HG03378 (cell line): ENCODE results near the gene PHF19.

ENCODE experiments used
- ATAC-seq: cut with Tn5 transposase; IDR thresholded peaks from one replicate; pipeline ENCODE4 v1.9.1; 2021; ENCODE audit warnings: mild to moderate bottlenecking, moderate library complexity; ENCODE audit not compliant: unreplicated experiment

PHF19 gene

DNA sequence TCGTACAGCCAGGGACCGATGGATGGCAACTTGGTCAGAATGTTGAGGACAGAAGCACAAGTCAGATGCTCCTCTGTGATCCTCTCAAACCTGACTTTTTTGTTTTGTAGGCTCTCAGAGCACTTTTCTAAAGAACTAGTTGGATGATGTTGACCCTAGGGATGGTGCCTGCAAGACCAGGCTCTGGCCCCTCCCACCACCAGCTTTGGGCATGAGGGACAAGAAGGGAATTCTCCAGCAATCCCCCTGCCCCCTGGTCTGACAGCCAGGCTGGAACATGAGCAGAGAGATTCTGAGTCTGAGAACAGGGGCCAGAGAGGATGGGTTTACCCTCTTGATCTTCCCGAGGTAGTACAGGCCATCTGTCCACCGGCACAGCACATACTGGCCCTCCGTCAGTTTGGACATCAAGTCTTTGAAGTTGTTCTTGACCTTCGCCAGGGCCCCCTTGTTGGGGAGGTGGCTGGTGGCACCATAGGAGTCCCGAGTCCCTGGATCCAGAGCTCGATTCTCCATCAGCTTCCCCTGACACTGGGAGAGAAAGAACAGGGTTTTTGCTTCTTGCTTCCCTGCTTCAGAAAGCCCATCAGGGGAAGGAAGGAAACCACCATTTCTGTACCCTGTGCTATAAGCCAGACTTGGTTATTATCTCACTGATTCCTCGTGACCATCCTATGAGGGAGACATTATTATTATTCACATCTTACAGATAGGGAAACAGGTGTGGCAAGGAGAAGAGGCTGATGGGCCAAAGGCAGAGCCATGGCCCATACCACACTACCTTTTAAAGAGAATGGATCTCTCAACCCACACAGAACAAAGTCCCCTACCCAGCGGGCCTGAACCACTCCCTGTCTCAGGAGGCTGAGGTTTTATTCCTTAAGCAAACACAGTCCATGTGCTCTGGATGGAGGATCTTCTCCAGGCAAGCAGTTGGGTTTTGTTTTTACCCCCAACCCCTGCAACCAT is 2.5 kb downstream of the PHF19 start:
- no peak for ATAC-seq

GRCh38 chr9:120873512-120873911 is 3.5 kb downstream of the PHF19 start:
- ATAC-seq, result no peak

DNA sequence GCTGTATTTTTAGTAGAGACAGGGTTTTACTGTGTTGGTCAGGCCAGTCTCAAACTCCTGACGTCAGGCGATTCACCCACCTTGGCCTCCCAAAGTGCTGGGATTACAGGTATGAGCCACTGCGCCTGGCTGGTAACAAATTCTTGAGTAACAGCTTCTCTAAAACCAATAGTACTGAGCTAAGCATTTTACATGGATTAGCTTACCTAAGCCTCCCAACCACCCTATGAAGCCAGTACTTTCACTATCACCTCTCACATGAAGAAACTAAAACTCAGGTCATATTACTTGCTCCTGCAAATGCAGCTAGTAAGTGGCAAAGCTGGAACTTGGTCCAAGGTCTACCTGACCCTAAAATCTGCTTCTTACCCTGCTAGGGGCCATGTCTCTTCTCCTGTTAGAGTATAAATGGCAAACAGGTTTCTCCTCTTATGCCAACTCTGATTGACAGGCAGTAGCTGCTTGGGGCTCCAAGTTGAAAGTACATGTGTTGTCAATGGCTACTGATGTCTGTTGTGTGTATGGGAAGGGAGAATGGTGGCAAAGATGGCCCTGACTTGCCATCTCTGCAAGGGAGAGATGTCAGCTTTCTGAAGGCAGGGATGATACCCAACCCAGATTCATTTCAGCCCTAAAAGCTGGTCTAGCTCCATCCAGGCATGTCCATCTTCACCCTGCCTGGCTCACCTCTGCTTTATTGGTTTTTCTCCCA is 4.0 kb downstream of the PHF19 start:
- no peak for ATAC-seq

- no peak for ATAC-seq
Measured at GRCh38 chr9:120870206-120870605, 6.8 kb downstream of the PHF19 start.

DNA sequence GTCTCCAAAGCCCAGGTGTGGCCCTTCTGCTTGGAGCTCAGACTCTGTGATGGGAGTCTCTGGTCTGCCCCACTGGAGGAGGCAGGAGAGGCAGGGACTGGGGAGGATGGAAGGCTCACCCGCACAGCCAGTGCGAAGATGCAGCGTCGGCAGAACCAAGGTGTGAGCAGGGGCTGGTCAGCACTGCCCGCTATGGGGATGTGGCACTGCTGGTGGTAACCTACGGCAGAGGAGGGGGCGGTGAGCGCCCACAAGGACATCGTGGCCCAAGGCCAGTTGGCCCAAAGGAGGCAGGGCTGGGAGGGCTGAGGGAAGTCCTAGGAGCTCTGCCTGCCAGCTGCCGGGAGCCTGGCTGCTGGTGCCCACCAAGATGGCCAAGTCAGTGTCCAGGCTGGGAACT is 7.3 kb downstream of the PHF19 start:
- no peak for ATAC-seq

GRCh38 chr9:120869360-120869687 is 7.7 kb downstream of the PHF19 start:
- ATAC-seq, result no peak

DNA sequence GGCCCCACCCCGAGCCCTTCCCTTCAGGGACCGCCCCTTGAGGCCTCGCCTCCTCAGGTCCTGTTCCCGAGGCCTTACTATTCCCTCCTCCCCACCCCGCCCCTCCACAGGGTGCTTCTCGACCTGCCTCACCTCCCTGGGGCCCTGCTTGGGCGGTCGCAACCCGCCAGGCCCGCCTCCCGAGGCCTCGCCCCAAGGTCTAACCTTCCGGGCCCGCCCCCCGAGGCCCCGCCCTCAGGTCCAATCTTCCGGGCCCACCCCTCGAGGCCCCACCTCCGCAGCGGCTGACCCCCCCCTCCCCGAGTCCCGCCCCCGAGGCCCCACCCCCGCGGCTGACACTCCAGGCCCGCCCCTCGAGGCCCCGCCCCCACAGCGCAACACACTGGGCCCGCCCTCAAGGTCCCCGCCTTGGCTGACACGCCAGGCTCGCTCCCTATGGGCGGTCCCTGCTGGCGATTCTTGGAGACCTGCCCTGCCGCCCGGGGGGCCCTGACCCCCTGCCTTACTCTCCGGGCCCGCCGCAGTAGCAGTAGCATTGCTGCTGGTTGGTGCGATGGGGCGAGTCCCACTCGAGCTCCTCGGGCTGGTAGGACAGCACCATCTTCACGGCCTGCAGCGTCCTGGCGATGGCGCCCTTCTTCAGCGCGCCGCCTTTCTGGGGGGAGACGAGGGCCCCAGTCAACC is 8.2 kb downstream of the PHF19 start:
- ATAC-seq, result peak; percentile 70

DNA sequence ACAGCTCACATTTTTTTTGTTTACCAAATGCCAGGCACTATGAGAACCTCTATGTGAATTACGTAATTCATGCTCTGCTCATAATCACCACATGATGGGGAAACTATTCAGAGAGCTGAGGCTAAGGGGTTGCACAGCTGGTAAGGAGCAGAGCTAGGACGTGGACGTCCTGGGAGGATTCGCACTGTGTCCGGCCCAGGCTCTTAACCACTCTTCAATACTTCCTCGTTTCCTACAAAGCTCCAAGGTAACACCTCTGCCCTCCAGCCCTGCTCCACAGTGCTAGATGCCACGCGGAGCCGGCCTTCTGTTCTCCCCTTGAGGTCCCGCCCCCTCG is 8.7 kb downstream of the PHF19 start:
- no peak for ATAC-seq

- ATAC-seq, result no peak
Measured at GRCh38 chr9:120867676-120868338, 9.2 kb downstream of the PHF19 start.

DNA sequence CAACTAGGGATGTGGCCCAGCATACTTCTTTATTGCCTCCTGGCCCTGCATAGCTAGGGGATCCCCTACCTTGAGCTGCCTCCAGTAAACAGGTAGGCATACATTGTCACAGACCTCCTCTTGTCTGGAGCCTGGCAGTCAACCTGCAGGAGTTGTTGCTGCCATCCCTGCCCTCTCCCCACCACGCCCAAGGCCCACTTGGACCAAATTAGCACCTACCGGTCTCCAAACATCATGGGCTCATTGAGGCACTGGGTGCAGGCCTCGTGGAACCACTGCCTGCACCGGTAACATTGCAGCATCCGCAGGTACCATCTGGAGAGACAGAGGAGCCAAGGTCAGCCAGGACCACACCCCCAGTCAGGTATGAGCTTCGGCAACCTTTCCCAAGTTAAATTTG is 10.3 kb downstream of the PHF19 start:
- no peak for ATAC-seq

GRCh38 chr9:120865809-120866208 is 11.2 kb downstream of the PHF19 start:
- no peak for ATAC-seq

- no peak for ATAC-seq
Measured at GRCh38 chr9:120865176-120865575, 11.8 kb downstream of the PHF19 start.

GRCh38 chr9:120864719-120865118 is 12.3 kb downstream of the PHF19 start:
- ATAC-seq, result no peak

GRCh38 chr9:120863833-120864232 is 13.2 kb downstream of the PHF19 start:
- ATAC-seq, result no peak

- no peak for ATAC-seq
Measured at GRCh38 chr9:120862452-120862851, 14.5 kb downstream of the PHF19 start.

DNA sequence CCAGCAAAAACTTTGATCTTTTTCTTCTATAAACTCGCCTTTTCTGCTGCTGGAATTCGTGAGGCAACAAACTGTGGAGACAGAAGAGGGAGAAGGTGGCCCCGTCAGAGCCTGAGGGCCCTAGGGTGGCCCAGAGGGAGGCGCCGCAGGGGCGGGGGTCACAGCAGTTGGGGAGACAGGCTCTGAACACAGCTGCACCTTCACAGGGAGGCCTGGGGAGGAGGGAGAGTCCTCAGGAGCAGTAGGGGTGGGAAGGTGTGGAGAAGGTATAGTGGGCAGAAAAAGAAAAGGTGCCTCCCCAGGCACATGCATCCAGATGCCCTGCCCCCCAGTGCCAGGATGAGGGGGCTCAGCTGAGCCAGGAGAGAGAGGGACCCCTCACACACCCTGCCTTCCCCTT is 15.1 kb downstream of the PHF19 start:
- no peak for ATAC-seq

DNA sequence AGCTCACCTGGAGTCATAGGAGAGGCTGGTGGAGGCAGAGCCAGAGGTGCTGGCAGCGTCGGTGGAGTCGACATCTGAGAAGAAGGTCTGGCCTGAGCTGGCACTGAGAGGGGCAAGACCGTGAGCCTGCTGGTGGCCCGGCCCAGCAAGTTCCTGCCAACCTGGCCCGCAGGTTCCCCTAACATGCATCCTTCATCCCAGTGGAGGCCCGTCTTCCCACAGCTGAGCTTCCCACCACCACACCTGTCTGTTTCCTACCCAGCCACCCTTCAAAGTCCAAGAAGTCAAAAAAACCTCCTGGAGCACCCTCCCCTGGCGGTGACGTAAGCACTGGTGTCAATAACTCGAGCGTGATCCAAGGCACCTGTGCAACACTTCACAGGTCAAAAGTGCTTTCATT is 16.9 kb downstream of the PHF19 start:
- ATAC-seq, result no peak

DNA sequence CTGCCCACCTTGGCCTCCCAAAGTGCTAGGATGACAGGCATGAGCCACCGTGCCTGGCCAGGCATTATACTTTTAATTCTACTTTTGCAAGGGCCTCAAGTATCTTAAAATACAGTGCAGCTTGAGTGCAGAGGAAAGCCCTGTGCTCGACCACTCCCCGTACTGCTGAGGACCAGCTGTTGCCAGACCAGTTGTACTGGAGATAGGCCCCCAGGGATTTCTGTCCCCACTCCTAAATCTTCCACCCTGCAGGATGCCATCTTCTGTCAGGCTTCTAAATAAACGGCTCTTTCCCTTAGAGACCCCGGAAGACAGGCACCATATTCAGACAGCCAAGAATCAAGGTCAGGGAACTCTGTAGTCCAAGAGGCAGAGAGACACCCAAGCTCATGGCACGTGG is 17.6 kb downstream of the PHF19 start:
- no peak for ATAC-seq

DNA sequence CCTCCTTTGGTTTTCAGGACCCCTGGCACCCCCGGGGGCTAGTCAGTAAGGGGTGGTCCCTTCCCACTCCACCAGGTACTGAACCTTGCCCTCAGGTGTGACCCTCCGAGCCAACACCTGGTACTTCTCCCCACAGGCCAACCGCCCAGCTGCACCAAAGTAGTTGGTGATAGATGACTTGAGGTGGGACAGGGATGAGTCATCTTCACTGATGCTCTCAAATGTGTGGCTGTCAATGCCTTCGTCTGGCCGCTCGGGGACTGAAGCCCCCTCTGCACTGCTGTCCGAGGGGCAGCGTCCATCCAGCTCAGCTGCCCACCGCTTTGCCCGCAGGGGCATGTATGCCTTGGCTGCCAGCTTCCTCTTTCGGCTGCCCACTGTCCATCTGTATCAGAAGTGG is 19.1 kb downstream of the PHF19 start:
- no peak for ATAC-seq

GRCh38 chr9:120857481-120857880 is 19.5 kb downstream of the PHF19 start:
- ATAC-seq, result no peak

DNA sequence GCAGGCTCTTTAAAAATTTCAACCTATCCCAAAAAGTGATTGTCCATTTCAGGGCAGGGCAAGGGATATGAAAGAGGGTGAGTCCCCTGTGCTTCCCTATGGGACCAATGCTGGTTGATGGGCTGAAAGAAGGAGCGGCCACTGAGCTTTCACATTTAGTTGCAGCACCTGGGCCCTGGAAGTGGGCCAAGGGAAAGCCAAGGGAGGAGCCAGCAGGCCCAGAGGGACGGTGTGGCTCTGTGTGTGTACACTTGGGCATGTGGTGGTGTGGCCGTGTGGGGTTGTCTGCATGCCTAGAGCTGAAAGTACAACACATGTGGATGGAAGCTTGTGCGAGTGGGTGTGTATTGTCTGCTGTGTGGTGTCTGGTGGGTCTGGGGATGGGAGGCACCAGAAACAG is 20.3 kb downstream of the PHF19 start:
- no peak for ATAC-seq
